NK-92 (cell line): ENCODE measurements around the gene ANO9.

Source experiments
- DNase-seq: peaks from one replicate; lab custom pipeline; 2025; ENCODE audit not compliant: unreplicated experiment; lab: John Stamatoyannopoulos, UW

ANO9 gene

GRCh38 chr11:387193-387793 lies 54.5 kb downstream of the ANO9 start:
- no peak for DNase-seq

- DNase-seq: no peak
Observed at GRCh38 chr11:386483-386882, 55.3 kb downstream of the ANO9 start.

- no peak for DNase-seq
Observed at GRCh38 chr11:385594-386351, 56.0 kb downstream of the ANO9 start.

- no peak for DNase-seq
Observed at GRCh38 chr11:384511-384910, 57.3 kb downstream of the ANO9 start.

GRCh38 chr11:383431-383830 lies 58.4 kb downstream of the ANO9 start:
- DNase-seq: no peak

GRCh38 chr11:382081-382629 lies 59.7 kb downstream of the ANO9 start:
- DNase-seq: no peak

- no peak for DNase-seq
Observed at GRCh38 chr11:381501-382072, 60.2 kb downstream of the ANO9 start.

GRCh38 chr11:380996-381395 lies 60.8 kb downstream of the ANO9 start:
- no peak for DNase-seq

GRCh38 chr11:380491-380890 lies 61.3 kb downstream of the ANO9 start:
- no peak for DNase-seq

- DNase-seq: no peak
Observed at GRCh38 chr11:380095-380480, 61.7 kb downstream of the ANO9 start.

- DNase-seq: no peak
Observed at GRCh38 chr11:379205-380094, 62.4 kb downstream of the ANO9 start.

GRCh38 chr11:377883-378500 lies 63.8 kb downstream of the ANO9 start:
- DNase-seq: no peak

GRCh38 chr11:377174-377865 lies 64.5 kb downstream of the ANO9 start:
- DNase-seq: no peak

GRCh38 chr11:376531-377173 lies 65.2 kb downstream of the ANO9 start:
- DNase-seq: no peak

- no peak for DNase-seq
Observed at GRCh38 chr11:375065-376025, 66.5 kb downstream of the ANO9 start.

- no peak for DNase-seq
Observed at GRCh38 chr11:373716-374551, 67.9 kb downstream of the ANO9 start.

- DNase-seq: no peak
Observed at GRCh38 chr11:372809-373715, 68.7 kb downstream of the ANO9 start.
